ENCODE measurements around the gene TAOK1. TPM values are rescaled to one million over a fixed set of nuclear protein-coding genes. Genes with fewer than 3 reads are reported as not detected.
"Not testable (repeated sequence)": the region's sequence is repeated elsewhere in the genome, so short reads cannot be mapped to it uniquely, and the experiment has no call there.

TAOK1 gene
- total RNA-seq, 2 donors from 2014 or later, result 64.0 to 81.6 TPM

DNA sequence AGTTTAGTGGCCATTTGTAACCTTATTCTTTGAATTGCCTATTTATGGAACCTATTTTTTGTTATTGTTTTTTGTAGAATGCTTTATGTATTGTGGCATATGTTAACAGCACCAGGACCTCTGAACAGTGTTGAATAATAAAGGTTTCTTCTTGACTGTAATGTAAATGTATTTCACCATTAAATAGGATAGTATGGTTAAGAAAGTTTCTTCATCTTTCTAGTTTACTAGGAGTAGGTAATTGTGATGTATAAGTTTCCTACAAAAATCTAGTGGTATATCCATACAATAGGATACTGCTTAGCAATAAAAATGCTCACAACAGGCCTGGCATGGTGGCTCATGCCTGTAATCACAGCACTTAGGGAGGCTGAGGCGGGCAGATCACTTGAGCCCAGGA, 52.3 kb downstream of the TAOK1 start:
- Mint-ChIP-seq H3K9me3 (no peaks in the 10 kb centered on the region), H3K27ac (no peak overlapping the region), H3K36me3 (no peaks in the 10 kb centered on the region), H3K4me3 (no peak overlapping the region), H3K4me1 (ENCODE audit: low read depth in 2 of 2) (peaks cover 13 to 17% of the 10 kb centered on the region in 2 donors), H3K27me3 (no peaks in the 10 kb centered on the region)
- ATAC-seq (no peak), DNase-seq (ENCODE audit: low spot score) (no peak)

DNA sequence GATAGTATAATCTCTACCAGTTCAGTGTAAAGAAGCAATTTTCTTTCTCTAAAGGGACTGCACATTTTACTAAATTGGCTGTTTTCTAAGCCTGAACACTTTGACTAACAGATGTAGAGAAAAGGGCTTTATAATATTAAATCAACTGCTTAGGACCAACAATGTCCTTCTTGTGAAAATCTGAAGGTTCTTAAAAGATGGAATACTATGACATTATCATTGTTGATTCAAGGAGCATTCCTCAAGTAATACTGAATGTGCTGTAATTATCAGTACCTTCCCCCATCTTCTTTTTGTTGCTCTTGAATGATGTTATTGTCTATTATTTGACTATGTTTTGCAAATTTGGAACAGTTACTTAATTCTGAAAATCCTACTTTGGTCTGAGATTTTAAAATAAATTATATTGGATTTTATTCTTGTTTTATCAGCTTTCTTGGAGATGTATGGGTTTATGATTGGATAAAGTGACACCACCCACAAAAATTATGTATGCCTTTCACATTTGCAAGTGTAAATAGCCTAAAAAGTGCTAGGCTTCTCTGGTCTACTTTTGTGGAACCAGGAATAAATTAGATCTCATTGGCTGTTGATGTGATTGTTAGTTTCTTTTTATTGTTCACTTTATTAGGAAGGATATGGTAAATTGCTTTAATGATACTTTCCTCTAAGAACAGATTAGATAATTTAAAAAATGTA, 53.0 kb downstream of the TAOK1 start:
- Mint-ChIP-seq H3K4me3 (no peak overlapping the region), H3K9me3 (no peaks in the 10 kb centered on the region), H3K27me3 (no peaks in the 10 kb centered on the region), H3K36me3 (no peaks in the 10 kb centered on the region), H3K4me1 (ENCODE audit: low read depth in 2 of 2) (peaks cover 19 to 20% of the 10 kb centered on the region in 2 donors), H3K27ac (no peak overlapping the region)
- no peak for ATAC-seq
- no peak for DNase-seq (ENCODE audit: low spot score)

DNA sequence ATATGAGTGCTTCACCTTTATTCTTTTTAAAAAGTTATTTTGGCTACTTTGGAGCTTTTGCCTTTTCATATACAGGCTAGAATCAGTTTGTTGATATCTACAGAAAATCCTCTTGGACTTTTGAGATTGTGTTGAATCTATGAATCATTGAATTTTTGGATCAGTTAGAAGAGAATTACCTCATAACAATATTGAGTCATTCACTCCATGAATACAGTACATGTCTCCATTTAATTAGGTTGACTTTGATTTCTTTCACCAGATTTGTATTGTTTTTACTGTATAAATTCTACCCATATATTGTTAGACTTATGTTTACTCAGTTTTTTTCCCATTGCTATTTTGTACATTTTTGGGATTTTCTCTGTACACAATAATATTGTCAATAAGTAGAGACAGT, 54.4 kb downstream of the TAOK1 start:
- H3K36me3 Mint-ChIP-seq, result no peaks in the 10 kb centered on the region
- H3K4me1 Mint-ChIP-seq (ENCODE audit: low read depth in 2 of 2), result peaks cover 24 to 25% of the 10 kb centered on the region in 2 donors
- ATAC-seq, result no peak
- H3K27ac Mint-ChIP-seq, result no peak overlapping the region
- no peak for DNase-seq (ENCODE audit: low spot score)
- H3K9me3 Mint-ChIP-seq, result no peaks in the 10 kb centered on the region
- H3K4me3 Mint-ChIP-seq, result no peak overlapping the region
- no peaks in the 10 kb centered on the region for H3K27me3 Mint-ChIP-seq

DNA sequence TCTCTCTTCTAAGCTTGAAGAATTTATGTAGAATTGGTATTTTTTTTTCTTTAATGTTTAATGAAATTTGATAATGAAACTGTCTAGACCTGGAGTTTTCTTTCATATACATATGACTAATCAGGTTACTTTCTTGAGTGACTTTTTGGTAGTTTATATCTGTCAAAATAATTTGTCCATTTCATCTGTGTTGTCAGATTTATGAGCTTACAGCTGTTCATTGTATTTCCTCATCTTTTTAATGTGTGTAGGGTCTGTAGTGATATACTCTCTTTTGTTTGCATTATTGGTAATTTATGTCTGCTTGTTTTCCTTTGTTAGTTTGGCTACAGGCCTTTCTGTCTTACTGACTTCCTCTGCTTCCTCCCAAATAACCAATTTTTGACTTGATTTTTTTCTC, 55.7 kb downstream of the TAOK1 start:
- Mint-ChIP-seq H3K4me1 (ENCODE audit: low read depth in 2 of 2) (peaks cover 28 to 31% of the 10 kb centered on the region in 2 donors), H3K27ac (no peak overlapping the region), H3K36me3 (no peaks in the 10 kb centered on the region), H3K9me3 (no peaks in the 10 kb centered on the region), H3K27me3 (no peaks in the 10 kb centered on the region), H3K4me3 (no peak overlapping the region)
- DNase-seq (ENCODE audit: low spot score) (no peak), ATAC-seq (no peak)

DNA sequence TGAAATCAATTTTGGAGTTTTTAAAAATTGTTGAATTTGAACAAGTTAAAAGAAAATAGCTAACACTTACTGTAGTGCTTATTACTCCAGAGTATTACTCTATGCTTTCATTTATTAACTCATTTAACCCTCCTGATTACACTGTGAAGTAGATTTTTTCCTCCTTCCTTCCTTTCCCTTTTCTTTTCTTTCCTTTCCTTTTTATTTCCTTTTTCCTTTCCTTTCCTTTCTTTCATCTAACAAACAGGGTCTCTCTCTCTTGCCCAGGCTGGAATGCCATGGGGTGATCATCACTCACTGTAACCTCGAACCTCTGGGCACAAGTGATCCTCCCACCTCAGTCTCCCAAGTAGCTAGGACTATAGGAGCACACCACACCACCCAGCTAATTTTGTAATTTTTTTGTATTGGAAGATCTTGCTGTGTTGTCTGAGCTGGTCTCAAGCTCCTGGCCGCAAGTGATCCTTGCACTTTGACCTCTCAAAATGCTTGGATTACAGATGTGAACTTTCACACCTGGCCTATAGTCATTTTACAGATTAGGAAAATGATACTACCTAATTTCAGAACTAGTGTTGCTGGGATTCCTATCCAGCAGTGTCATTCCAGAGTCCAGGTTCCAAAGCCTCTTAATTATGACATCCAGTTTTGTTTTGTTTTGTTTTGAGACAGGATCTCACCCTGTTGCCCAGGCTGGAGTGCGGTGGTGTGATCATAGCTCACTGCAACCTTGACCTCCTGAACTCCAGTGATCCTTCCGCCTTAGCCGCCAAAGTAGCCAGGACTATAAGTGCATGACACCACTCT, 59.9 kb downstream of the TAOK1 start:
- H3K4me3 Mint-ChIP-seq, result no peak overlapping the region
- H3K27me3 Mint-ChIP-seq, result no peaks in the 10 kb centered on the region
- H3K36me3 Mint-ChIP-seq, result peaks cover 7% of the 10 kb centered on the region
- DNase-seq (ENCODE audit: low spot score) (no peak), ATAC-seq (no peak)
- H3K27ac Mint-ChIP-seq, result no peak overlapping the region
- peaks cover 24 to 37% of the 10 kb centered on the region in 2 donors for H3K4me1 Mint-ChIP-seq (ENCODE audit: low read depth in 2 of 2)
- no peaks in the 10 kb centered on the region for H3K9me3 Mint-ChIP-seq

DNA sequence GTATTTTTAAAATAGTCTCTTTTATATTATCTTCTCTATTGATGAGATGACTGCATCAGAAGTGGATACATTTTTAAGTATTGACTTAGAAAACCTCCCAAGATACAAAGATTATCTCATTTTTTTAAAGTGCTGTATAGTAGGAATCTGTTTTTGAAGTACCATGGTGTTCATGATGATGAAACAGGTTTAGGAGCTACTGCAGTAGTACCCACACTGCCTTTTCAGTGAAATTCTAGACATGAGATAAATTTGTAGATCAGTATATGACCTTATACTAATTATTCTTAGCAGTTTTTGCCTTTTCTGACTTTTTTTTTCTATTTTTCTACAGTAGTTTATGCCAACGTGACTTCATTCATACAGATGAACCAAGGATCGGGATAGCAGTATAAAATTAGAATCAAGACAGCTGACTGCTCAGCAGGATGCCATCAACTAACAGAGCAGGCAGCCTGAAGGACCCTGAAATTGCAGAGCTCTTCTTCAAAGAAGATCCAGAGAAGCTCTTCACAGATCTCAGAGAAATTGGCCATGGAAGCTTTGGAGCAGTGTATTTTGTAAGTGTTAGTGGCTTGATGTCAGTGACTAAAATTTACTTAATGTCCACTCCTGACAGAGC, 61.1 kb downstream of the TAOK1 start:
- no peaks in the 10 kb centered on the region for H3K27me3 Mint-ChIP-seq
- H3K4me3 Mint-ChIP-seq, result no peak overlapping the region
- peak overlapping the region; percentile 2 to 65 for H3K27ac Mint-ChIP-seq
- DNase-seq (ENCODE audit: low spot score) (no peak), ATAC-seq (no peak)
- peaks cover 15% of the 10 kb centered on the region for H3K36me3 Mint-ChIP-seq
- no peaks in the 10 kb centered on the region for H3K9me3 Mint-ChIP-seq
- H3K4me1 Mint-ChIP-seq (ENCODE audit: low read depth in 2 of 2), result peaks cover 22 to 35% of the 10 kb centered on the region in 2 donors

DNA sequence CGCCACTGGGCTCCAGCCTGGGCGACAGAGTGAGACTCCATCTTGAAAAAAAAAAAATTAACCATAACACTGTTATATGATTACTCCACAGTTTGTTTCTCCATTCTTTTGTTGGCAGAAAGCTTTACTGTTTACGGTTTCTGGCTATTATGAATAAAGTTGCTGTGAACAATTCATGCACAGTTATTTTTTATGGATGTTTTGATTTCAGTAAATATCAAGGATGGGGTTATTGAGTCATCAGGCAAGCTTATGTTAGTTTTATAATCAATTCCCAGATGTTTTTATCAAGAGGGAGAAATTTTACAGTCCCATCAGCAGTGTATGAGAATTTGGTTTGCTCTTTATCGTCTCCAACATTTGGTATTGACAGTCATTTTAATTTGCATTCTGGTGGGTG, 67.9 kb downstream of the TAOK1 start:
- peaks cover 25 to 28% of the 10 kb centered on the region in 2 donors for H3K4me1 Mint-ChIP-seq (ENCODE audit: low read depth in 2 of 2)
- no peak overlapping the region for H3K4me3 Mint-ChIP-seq
- H3K27me3 Mint-ChIP-seq, result no peaks in the 10 kb centered on the region
- no peaks in the 10 kb centered on the region for H3K9me3 Mint-ChIP-seq
- H3K36me3 Mint-ChIP-seq, result peaks cover 8% of the 10 kb centered on the region
- DNase-seq (ENCODE audit: low spot score) (no peak), ATAC-seq (no peak)
- no peak overlapping the region for H3K27ac Mint-ChIP-seq

DNA sequence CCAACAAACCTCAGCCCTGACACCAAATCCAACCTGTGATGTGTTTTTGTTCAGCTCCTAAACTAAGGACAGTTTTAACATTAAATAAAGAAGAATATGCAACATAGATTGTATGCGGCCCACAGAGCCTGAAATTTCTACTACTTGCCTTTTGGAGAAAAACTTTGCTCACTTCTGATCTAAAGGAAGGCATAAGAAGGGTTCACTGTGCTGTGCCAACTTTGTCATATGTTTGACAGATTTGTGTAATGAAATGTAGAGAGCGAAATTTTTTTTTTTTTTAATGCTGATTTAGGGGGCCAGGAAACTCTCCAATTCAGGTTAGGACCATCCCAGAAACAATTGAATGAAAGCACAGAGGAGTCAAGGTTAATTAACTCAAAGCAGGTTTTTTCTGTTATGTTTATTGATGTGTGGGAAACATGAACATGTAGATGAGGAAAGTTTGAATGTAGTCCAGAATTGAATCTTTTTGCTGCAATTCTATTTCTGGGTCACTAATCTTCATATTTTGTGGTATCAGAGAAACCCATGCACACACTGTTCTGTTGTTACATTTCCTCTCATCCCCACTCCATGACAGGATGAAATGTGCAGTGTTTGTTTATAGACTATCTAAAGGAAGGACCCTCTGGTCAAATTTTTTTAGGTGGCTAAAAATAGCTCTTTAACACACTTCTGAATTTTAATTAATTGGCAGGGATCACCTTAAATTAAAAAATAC, 71.5 kb downstream of the TAOK1 start:
- peak overlapping the region in 1 of 2 donors; percentile 4 for H3K27ac Mint-ChIP-seq

DNA sequence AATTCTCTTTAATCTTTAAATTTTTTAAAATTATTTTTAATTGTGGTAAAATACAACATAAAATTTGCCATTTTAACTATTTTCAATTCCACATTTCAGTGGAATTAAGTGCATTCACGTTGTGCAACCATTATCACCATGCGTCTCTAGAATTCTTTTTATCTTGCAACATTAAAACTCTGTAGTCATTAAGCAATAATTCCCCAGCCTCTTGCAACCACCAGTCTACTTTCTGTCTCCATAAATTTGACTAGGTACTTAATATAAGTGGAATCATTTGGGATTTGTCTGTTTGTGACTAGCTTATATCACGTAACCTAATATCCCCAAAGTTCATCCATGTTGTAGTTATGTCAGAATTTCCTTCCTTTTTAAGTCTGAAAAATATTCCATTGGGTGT, 79.1 kb downstream of the TAOK1 start:
- H3K36me3 Mint-ChIP-seq, result peaks cover 5% of the 10 kb centered on the region
- H3K27ac Mint-ChIP-seq, result no peak overlapping the region
- H3K4me1 Mint-ChIP-seq (ENCODE audit: low read depth in 2 of 2), result peaks cover 4 to 8% of the 10 kb centered on the region in 2 donors
- no peaks in the 10 kb centered on the region for H3K9me3 Mint-ChIP-seq
- DNase-seq (ENCODE audit: low spot score) (no peak), ATAC-seq (no peak)
- H3K4me3 Mint-ChIP-seq, result no peak overlapping the region
- no peaks in the 10 kb centered on the region for H3K27me3 Mint-ChIP-seq

More for the DNA sequence above, 71.5 kb downstream of the TAOK1 start:
- Mint-ChIP-seq H3K27me3 (no peaks in the 10 kb centered on the region), H3K4me3 (no peak overlapping the region), H3K9me3 (no peaks in the 10 kb centered on the region), H3K36me3 (no peaks in the 10 kb centered on the region), H3K4me1 (ENCODE audit: low read depth in 2 of 2) (peaks cover 19 to 24% of the 10 kb centered on the region in 2 donors)
- DNase-seq (ENCODE audit: low spot score), result no peak
- no peak for ATAC-seq

DNA sequence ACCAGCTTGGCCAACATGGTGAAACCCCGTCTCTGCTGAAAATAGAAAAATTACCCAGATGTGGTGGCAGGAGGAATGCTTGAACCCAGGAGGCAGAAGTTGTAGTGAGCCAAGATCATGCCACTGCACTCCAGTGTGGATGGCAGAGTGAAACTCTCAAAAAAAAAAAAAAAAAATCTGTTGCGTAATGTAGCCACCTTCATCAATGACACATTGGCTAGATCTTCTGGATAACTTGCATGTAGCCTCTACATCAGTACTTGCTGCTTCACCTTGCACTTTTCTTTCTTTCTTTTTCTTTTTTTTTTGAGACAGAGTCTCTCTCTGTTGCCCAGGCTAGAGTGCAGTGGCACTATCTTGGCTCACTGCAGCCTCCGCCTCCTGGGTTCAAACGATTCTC, 83.3 kb downstream of the TAOK1 start:
- H3K9me3 Mint-ChIP-seq; H3K27ac Mint-ChIP-seq; H3K4me3 Mint-ChIP-seq; ATAC-seq; H3K27me3 Mint-ChIP-seq; H3K4me1 Mint-ChIP-seq (ENCODE audit: low read depth in 2 of 2); DNase-seq (ENCODE audit: low spot score): not testable (repeated sequence)
- peaks cover 11% of the 10 kb centered on the region for H3K36me3 Mint-ChIP-seq

DNA sequence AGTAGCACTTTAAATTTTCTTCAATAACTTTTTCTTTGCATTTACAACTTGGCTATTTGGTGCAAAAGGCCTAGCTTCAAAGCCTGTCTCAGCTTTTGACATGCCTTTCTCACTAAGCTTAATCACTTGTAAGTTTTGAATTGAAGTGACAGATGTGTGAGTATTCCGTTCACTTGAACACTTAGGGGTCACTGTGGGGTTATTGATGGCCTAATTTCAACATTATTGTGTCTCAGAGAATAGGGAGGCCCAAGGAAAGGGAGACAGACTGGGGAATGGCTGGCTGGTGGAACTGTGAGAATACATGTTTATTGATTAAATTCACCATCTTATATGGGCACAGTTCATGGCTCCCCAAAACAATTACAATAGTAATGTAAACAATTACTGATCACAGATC, 84.1 kb downstream of the TAOK1 start:
- no peaks in the 10 kb centered on the region for H3K27me3 Mint-ChIP-seq
- no peak overlapping the region for H3K27ac Mint-ChIP-seq
- no peak overlapping the region for H3K4me3 Mint-ChIP-seq
- ATAC-seq (no peak), DNase-seq (ENCODE audit: low spot score) (no peak)
- peaks cover 11% of the 10 kb centered on the region for H3K36me3 Mint-ChIP-seq
- H3K4me1 Mint-ChIP-seq (ENCODE audit: low read depth in 2 of 2), result peaks cover 5 to 9% of the 10 kb centered on the region in 2 donors
- no peaks in the 10 kb centered on the region for H3K9me3 Mint-ChIP-seq

DNA sequence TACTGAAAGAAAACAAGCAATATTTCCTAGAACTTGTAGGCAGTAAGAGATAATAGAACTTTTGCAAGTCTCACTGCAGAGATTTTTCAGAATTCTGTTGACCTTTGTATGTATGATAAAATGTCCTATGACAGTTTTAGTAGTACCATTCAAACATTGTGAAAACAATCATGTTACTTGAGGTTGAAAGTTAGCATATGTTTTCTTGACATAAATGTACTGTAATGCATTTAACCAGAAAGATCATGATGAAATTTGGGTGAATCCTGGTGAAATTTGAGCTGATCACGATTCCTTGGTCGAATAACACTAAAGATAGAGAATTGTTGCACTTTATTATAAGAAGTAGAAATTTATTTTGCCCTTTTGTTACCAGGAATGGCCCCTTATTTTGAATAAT, 85.7 kb downstream of the TAOK1 start:
- no peaks in the 10 kb centered on the region for H3K9me3 Mint-ChIP-seq
- no peaks in the 10 kb centered on the region for H3K27me3 Mint-ChIP-seq
- DNase-seq (ENCODE audit: low spot score) (no peak), ATAC-seq (no peak)
- peaks cover 5 to 9% of the 10 kb centered on the region in 2 donors for H3K4me1 Mint-ChIP-seq (ENCODE audit: low read depth in 2 of 2)
- no peak overlapping the region for H3K27ac Mint-ChIP-seq
- H3K4me3 Mint-ChIP-seq, result no peak overlapping the region
- peaks cover 11% of the 10 kb centered on the region for H3K36me3 Mint-ChIP-seq

DNA sequence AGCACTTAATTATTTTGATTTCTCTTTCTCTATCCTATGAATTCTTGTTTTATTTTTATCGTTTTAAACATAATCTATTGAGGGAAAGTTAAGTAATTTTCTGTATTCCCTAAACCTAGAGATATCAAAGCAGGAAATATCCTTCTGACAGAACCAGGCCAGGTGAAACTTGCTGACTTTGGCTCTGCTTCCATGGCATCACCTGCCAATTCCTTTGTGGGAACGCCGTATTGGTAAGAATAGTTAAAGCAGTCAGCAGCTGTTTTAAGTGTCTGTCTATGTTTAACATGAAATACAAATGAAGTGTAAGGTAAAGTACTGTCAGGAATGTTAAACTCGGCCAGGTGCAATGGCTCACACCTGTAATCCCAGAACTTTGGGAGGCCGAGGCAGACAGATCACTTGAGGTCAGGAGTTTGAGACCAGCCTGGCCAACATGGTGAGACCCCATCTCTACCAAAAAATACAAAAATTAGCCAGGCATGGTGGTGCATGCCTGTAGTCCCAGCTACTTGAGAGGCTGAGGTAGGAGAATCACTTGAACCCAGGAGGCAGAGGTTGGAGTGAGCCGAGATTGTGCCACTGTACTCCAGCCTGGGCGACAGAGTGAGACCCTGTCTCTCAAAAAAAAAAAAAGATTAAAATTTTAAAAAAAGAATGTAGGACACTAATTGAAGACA, 90.2 kb downstream of the TAOK1 start:
- DNase-seq (ENCODE audit: low spot score); ATAC-seq; H3K4me1 Mint-ChIP-seq (ENCODE audit: low read depth in 2 of 2); H3K9me3 Mint-ChIP-seq; H3K27ac Mint-ChIP-seq; H3K36me3 Mint-ChIP-seq; H3K4me3 Mint-ChIP-seq; H3K27me3 Mint-ChIP-seq: not testable (repeated sequence)
